GM18867 (cell line): ENCODE results near the gene MAFF.
"Not testable (repeated sequence)": the region's sequence is repeated elsewhere in the genome, so short reads cannot be mapped to it uniquely, and the experiment has no call there.

Source experiments
- ATAC-seq: cut with Tn5 transposase; IDR thresholded peaks from one replicate; pipeline ENCODE4 v1.9.1; 2021; ENCODE audit warnings: mild to moderate bottlenecking, moderate library complexity; ENCODE audit not compliant: unreplicated experiment

MAFF gene

DNA sequence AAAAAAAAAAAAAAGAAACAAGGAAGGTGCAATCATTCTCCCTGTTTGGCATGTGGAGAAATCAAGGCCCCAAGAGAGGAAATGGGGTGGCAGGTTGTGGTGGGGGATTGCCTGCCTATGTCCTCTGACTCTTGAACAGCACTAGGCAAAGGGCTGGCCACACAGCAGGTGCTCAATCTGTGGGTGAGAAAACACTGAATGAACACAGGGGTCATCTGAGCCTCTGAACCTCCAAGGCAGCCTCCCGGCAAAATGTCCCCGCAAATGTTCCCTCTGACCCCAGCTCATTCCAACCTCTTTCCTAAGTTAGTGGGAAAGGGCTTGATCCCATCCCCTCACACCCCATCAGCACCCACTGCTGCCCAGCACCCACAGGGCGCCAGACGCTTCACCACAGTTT, 24.8 kb upstream of the MAFF start:
- ATAC-seq: no peak

DNA sequence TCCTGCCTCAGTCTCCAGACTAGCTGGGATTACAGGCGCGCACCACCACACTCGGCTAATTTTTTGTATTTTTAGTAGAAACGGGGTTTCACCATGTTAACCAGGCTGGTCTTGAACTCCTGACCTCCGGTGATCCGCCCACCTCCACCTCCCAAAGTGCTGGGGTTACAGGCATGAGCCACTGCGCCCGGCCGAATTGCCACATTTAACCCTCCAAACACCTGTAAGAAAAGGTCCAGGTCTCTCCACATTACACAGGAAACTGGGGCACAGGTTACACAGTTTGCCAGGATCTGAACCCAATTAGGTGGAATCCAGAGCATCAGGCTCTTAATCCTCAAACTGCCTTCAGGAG, 24.2 kb upstream of the MAFF start:
- ATAC-seq: not testable (repeated sequence)

DNA sequence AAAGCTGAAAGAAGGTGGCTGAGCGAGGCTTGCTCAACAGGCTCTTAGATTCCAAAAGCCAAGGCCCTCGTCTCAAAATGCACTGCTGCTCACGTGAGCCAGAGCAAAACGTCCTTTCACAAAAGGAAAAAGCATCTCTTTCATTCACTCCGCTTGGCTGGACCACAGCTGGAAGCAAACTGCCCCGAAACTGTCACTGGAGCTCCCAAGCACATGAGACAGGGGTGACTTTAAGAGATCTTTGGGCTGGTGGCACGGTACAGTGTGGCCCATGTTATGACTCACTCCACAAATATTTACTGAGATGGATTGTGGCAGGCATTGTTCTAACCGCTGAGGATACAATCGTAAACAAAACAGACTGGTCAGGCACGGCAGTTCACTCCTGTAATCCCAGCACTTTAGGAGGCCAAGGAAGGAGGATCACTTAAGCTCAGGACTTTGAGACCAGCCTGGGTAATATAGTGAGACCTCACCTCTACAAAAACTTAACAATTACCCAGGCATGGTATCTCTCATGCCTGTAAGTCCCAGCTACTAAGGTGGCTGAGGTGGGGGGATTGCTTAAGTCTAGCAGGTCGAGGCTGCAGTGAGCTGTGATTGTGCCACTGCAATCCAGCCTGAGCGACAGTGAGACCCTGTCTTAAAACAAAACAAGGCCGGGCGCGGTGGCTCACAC, 23.7 kb upstream of the MAFF start:
- no peak for ATAC-seq

DNA sequence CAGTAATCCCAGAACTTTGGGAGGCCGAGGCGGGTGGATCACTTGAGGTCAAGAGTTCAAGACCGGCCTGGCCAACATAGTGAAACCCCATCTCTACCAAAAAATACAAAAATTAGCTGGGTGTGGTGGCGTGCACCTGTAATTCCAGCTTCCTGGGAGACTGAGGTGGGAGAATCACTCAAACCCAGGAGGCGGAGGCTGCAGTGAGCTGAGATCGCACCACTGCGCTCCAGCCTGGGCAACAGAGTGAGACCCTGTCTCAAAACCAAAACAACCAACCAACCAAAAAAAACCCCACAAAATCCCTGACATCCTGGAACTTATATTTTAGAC, 23.2 kb upstream of the MAFF start:
- ATAC-seq: not testable (repeated sequence)

DNA sequence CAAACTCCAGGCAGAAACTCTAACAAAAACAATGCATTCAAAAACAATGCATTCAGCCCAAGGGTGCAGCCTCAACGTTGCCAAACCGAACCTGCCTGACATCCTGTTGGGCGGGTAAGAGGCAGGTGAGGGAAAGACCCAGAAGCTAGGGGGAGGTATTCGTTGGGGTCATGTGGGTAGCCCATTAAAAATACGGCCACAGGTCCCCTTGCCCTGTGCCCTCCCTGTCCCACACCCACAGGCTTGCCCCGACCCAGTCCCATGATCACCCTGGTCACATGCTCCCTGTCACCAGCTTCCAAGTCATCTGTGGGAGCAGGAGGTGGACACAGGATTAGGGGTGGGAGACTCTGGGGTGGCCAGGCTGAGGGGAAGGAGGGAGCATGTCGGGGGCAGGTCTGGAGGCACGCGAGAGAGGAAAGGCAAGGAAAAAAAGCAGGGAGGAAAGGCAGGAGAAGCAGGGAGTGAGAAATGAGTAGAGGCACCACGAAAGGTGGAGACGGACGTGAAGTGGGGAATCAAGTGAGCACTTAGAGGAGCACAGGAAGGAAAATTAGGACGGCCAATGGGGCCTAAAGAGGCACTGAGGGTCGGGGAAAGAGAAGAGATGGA, 20.8 kb upstream of the MAFF start:
- peak; percentile 22 for ATAC-seq

DNA sequence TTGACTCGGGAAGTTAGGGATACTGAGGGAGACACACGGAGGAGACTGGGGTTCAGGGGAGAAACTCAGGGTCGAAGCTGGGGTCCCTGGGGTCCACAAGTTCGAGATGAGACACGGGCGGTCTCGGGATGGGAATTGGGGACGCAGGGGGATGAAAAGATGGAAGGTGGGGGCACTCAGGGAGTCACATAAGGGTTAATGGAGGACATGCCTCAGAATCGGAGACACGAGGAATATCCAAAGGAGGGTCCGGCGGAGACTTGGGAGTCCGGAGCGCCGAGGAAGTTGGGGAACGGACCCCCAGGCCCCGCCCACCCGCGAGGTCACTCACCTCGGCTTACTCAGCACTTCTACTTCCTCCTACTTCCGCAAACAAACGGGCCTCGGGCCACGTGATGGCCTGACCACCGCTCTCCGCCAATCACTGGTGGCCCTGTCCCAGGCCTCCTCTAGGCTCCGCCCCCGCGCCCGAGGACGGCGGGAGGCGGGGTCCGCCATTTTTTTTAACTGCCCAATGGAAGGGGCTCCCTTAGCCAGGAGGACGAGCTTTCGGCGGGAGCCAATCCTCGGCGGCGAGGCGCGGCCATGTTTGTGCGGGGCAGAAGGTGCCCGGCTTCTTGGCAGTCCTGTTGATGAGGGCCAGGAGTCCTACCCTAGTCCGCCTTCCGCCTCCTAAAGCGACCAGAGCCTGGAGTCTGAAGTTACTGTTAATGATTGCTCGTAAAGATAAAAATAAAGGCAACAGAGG, 20.2 kb upstream of the MAFF start, which contains the start of gene PLA2G6:
Gene PLA2G6 (minus strand): TSS at position 378 of the 748 bp plus-strand sequence. CDS start 12,404 bp downstream, outside the sequence.
- peak; percentile 91 for ATAC-seq

DNA sequence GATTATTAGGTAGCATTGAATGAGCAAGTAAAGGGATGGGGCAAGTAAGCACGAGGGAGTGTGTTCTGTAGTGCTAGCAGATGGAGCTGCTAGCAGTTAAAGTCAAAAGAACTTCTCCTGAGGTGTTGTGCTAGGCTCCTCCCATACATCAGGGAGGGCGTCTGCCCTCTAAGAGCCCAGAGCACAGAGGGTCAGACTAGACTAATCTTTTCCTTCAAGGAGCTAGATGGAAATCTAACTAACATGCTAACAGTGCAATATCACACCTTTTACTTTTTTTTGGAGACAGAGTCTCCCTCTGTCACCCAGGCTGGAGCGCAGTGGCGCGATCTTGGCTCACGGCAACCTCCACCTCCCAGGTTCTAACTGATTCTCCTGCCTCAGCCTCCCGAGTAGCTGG, 17.0 kb upstream of the MAFF start:
- no peak for ATAC-seq

DNA sequence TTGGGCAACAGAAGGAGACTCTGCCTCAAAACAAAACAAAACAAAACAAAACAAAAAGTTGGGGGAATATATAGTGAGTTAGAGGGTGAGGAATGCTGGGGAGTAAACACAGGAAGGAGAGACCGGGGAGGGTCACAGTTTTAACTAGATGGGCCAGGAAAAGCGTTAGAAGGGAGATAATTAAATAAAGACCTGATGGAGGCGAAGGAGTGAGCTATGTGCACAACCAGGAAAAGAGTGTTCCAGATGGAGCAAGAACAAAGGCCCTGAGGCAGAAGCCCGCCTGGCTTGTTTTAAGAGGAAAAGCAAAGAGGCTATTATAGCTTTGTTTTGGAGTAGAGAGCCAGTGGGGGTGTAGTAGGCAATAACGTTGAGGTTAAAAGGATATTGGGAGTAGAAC, 15.4 kb upstream of the MAFF start:
- no peak for ATAC-seq

DNA sequence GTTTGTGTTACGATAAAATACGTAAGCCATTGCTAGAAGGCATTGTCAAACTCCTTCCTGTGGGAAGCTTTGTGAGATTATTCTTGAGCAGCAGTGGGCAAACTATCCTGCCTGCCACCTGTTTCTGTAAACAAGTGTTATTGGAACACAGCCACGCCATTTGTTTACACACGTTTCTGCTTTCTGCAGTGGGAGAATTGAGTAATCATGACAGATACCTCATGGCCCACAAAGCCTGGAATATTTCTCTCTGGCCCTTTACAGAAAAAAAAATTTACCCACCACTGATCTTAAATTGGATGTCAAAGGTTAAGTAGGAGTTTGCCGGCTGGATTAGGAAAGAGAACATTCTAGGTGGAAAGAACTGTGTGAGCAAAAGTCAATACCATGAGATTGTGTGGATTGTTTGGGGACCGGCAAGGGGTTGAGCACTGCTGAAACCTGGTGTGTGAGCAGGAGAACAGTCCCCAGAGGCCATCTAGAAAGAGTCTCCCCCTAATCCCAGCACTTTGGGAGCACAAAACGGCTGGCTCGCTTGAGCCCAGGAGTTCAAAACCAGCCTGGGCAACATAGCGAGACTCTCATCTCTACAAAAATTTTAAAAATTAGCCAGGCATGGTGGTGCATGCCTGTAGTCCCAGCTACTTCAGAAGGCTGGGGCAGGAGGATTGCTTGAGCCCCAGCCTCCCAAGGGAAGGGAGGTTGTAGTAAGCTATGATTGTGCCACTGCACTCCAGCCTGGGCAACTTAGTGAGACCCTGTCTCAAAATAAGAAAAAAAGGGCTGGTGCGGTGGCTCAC, 14.2 kb upstream of the MAFF start:
- no peak for ATAC-seq

DNA sequence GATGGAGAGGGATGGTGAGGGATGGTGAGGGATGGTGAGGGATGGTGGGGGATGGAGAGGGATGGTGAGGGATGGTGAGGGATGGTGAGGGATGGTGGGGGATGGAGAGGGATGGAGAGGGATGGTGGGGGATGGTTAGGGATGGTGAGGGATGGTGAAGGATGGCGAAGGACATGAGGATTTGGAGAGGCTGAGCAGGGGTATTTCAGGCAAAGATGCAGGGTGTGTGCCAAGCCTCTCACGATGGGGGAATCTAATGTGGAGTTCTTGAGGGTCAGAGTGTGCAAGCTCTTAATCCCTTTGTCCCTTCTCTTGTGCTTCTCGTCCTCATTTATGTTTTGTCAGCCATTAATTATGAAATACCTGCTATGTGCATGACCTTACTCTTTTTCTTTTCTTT, 12.7 kb upstream of the MAFF start:
- no peak for ATAC-seq

DNA sequence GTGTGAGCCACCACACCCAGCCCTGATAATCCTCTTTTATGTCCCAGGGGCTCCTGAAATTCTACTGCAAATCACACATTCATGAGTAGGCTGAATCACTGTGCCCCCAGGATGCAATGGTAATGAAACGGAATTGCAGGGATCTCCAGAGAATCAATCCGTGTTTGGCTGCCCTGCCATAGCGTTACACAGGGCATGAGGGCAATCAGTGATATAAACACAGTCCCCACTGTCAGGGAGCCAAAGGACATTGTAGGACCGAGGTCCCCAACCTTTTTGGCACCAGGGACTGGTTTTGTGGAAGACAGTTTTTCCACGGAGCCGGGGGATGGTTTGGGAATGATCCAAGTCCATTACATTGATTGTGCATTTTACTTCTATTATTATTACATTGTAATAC, 11.2 kb upstream of the MAFF start:
- ATAC-seq: no peak

DNA sequence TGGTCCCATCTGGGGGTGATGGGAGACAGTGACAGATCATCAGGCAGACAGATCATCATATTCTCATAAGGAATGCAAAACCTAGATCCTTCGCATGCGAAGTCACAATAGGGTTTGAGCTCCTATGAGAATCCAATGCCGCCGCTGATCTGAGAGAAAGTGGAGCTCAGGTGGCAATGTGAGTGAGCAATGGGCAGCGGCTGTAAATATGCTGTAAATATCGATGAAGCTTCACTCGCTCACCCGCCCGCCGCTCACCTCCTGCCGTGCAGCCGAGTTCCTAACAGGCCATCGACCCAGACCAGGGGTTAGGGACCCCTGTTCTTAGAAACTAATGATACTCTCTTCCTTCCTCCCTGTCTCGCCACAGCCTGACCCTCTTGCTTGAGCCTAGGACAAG, 10.7 kb upstream of the MAFF start:
- no peak for ATAC-seq

DNA sequence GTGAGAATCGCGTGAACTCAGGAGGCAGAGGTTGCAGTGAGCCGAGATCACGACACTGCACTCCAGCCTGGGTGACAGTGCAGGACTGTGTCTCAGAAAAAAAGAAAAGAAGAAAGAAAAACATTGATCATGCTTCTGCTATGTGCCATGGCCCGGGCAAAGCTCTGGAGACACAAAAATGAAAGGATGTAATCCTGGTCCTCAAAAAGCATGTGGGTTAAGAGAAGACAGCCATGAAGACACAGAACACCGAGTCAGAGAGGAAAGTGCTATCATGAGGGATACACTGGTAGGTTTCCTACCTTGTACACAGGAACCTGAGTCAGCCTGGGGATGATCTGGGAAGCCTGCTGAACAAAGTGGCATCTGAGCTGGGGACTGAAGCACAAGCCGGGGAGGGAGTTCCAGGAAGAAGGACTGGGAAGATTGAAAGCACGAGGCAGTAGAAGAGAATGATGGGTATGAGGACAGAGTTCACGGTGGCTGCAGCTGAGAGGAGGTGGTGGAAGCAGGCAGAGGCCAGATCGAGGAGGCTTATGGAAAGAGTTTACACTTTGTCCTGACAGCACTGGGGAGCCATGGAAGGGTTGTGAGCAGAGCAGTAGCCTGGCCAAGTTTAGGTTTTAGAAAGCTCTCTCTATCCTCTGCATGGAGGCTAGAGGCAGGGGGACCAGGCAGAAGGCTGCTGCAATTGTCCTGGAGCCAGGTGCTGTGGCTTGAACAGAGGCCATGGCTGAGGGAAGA, 9.9 kb upstream of the MAFF start:
- no peak for ATAC-seq

DNA sequence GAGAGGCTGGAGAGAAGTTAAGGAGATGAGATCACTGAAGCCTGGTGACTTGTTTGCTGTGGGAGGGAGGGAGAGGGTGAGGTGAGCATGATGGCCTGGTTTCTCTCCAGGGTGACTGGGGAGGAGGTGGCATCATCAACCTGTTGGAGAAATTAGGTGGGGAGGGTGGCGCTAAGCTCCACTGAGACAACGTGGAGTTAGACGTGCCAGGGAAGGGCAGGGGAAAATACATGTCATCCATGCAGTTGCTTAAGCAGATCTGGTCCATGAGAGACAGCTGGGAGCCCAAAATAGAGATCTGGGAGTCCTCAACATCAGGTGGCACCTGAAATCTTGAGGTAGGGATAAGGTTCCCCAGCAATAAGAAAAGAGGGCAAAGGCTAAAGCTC, 9.3 kb upstream of the MAFF start:
- ATAC-seq: no peak

DNA sequence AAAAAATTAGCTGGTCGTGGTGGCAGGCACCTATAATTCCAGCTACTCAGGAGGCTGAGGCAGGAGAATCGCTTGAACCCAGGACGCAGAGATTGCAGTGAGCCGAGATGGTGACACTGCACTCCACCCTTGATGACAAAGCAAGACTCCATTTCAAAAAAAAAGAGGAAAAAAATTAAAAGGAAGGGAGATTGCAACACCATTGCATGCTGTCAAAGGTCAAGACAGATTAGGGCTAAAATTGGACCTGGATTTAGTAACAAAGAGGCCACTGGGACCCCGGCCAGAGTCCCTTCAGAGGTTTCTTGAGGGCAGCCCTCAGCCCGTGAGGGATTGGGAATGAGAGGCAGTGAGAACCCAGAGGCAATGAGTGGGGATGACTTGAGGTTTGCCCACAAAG, 8.2 kb upstream of the MAFF start:
- ATAC-seq: no peak

DNA sequence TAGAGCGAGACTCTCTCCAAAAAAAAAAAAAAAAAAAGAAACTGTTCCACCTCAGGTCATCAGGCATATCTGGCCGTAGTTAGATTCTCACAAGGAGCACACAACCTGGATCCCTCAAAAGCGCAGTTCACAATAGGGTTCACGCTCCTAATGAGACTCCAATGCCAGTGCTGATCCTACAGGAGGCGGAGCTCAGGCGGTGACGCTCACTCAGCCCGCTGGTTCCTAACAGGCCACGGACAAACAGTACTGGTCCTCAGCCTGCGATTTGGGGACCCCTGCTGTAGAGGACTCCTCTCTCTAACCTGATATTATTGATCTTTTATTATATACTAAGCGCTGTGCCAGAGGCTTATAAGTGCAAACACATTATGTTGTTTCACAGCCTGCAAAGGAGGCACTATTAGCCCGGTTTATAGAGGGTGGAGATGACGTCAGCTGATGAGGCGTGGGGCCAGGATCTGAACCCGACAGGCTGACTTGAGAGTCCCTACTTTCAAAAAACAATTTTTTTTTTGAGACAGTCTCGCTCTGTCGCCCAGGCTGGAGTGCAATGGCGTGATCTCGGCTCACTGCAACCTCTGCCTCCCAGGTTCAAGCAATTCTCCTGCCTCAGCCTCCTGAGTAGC, 4.9 kb upstream of the MAFF start:
- ATAC-seq: no peak

DNA sequence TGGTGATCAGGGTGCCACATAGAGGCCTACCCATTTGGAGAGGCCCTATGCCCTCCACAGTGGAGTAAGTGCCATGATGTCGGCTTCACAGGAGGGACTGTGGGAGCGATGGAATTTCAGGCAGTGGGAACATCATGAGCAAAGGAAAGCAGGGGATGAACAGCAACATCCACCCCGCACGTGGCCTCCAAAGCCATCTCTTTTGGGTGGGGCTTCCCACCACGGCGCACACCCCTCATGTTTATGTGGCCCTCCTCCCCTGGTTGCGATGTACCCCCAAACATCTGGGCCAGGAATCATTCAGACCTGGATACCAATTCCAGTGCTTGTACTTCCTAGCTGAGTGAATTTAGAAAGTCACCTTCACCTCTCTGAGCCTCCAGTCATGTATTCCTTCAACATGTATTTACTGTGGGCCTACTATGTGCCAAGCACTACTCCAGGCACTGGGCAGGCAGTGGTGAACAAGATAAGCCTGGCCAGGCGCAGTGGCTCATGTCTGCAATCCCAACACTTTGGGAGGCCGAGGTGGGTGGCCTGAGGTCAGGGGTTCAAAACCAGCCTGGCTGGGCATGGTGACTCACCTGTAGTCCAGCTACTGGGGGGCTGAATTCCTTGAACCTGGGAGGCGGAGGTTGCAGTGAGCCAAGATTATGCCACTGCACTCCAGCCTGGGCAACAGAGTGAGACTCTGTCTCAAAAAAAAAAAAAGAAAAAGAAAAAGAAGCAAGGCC, 1.8 kb upstream of the MAFF start:
- no peak for ATAC-seq

DNA sequence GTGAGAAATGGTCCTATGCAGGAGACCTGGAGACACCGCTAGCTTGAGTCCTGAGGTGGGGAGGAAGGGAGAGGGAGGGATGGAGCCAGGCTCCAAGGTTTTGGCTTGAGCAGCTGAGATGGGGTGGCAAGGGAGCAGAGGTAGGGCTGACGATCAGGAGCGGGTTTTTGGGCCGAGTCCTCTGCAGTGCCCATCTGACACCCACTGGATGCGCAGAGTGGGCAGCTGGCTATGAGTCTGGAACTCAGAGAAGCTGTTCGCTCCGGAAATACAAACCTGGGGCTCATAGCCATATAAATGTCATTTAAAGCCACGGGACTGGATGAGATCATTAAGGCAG, 453 bp upstream of the MAFF start:
- ATAC-seq: no peak

DNA sequence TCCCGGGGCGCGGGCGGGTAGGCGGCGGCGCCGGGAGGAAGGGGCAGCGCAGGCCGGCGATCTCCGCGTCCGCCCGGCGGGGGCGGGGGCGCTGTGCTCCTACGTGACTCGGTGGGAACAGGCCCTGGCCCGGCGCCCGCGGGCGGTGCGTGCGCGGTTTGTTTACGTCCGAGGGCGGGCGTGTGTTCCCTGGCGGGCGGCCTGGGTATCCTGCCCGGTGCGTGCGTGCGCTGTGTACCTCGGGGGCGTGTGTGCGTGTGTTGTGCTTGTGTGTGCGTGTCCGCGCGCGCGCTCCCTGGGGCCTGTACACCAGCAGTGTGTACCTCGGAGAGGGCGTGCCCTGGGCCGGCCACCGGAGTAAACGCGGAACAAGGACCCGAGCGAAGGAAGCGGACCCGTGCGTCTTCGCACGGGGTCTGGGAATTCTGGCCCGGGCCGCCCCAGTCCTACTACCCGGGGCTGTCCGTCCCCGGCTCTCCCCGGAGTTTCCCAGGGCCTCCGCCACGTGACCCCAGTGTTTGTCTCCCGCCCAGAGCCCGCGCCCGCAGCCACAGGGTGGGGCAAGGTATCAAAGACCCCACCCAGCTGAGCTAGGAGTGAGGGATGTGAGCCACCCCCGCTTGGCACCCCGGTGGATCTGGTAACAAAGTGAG, 769 bp downstream of the MAFF start:
- ATAC-seq: peak; percentile 27
